Body of pancreas (tissue), 4 donors: ENCODE results near the gene DDX1.

Experiments used
- POLR2A ChIP-seq, 3 donors: fragments of 450-650 bp; IDR thresholded peaks; one replicate each; pipeline ENCODE4 v1.6.1; 2016; ENCODE audit warnings: antibody characterized with exemption in 3 of 3, mild to moderate bottlenecking in 2 of 3
- TF ChIP-seq, protein P1 (sequence below), 7 experiments: fragments of 450-650 bp in 4 of 7; fragments of 200-600 bp in 3 of 7; sonication (generic) in 3 of 7; IDR thresholded peaks; one replicate each; pipeline ENCODE4 v1.5.1; 2016 to 2019; ENCODE audit warnings: antibody characterized with exemption in 7 of 7

DNA sequence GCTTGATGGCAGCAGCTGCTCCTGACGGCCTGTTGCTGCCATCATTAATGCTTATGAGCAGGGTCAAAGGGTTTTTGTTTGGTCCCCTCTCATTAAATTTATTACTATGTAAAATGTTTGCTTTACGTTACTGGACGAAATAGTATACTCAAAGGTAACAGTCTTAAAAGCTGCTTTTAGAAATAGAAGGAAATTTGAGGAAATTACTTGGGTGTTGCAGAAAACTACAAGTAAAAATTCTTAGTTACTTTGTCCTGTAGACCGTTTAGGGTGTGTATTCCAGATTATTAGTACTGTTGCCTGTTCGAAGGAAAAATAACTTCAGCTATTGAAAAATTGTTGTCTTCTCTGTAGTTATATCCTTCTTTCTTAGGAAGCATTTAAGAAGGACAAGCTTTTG, 27.8 kb downstream of the DDX1 start:
- TF ChIP-seq, protein P1, sequence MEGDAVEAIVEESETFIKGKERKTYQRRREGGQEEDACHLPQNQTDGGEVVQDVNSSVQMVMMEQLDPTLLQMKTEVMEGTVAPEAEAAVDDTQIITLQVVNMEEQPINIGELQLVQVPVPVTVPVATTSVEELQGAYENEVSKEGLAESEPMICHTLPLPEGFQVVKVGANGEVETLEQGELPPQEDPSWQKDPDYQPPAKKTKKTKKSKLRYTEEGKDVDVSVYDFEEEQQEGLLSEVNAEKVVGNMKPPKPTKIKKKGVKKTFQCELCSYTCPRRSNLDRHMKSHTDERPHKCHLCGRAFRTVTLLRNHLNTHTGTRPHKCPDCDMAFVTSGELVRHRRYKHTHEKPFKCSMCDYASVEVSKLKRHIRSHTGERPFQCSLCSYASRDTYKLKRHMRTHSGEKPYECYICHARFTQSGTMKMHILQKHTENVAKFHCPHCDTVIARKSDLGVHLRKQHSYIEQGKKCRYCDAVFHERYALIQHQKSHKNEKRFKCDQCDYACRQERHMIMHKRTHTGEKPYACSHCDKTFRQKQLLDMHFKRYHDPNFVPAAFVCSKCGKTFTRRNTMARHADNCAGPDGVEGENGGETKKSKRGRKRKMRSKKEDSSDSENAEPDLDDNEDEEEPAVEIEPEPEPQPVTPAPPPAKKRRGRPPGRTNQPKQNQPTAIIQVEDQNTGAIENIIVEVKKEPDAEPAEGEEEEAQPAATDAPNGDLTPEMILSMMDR (IDR thresholded peaks at IDR 0.05) = no peak
- TF ChIP-seq POLR2A (IDR thresholded peaks at IDR 0.05) = no peak
